GM12892 (cell line): ENCODE results near the gene TMCC2.

ENCODE experiments used
- POLR2A ChIP-seq: IDR thresholded peaks from 2 replicates; pipeline ENCODE4 v1.6.1; 2011; ENCODE audit warnings: low read depth, low read length, control low read depth
- POLR2AphosphoS5 ChIP-seq: IDR thresholded peaks from 2 replicates; pipeline ENCODE4 v1.6.1; 2011; ENCODE audit warnings: low read depth, low read length, control low read depth

DNA sequence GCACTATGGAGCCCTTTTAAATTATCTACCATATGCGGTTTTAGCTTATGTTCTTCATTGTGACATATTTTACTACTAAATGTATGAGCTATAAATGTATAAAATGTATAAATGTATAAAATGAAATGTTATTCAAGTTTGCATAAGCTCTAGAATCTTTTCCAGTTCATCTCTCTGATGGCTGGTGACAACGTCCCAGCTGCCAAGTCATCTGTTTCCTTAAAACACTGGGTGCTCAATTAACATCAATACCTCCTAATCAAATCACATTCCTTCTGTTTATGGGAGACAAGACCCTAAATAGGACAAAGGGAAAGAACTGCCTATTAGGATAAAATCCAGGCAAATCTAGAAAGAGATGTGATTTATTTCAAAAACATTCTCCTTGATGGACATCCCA, 39.1 kb upstream of the TMCC2 start:
- TF ChIP-seq POLR2AphosphoS5 = no peak
- no peak for TF ChIP-seq POLR2A
